Ovary (tissue), 3 donors: ENCODE data around the gene EFL1.

Experiments
- CTCF ChIP-seq, 3 donors: fragments of 450-650 bp in 2 of 3; fragments of 200-600 bp in 1 of 3; IDR thresholded peaks; one replicate each; pipeline versions ENCODE4 v1.5.1 to v1.8.0; 2016 to 2022; ENCODE audit warnings: antibody characterized with exemption in 3 of 3, mild to moderate bottlenecking in 1 of 3
- POLR2A ChIP-seq: fragments of 450-650 bp; IDR thresholded peaks from one replicate; pipeline ENCODE4 v1.6.1; 2017; ENCODE audit warnings: antibody characterized with exemption, mild to moderate bottlenecking, moderate library complexity
- donor health status: DM: no; HTN: no; CAD: no.

- no peak for TF ChIP-seq POLR2A
- TF ChIP-seq CTCF (IDR thresholded peaks at IDR 0.05) = no peak
Observed at GRCh38 chr15:82110144-82110543, 152.4 kb downstream of the EFL1 start.
